LHCN-M2 (cell line): ENCODE results near the gene USP22. TPM values are rescaled to one million over a fixed set of nuclear protein-coding genes. Genes with fewer than 3 reads are reported as not detected.
"Not testable (repeated sequence)": the region's sequence is repeated elsewhere in the genome, so short reads cannot be mapped to it uniquely, and the experiment has no call there.

Source experiments
- DNase-seq: peaks from one replicate; pipeline ENCODE4 v3.0.0-alpha.2; 2012; ENCODE audit warnings: low read depth
- polyA plus RNA-seq: library from polyadenylated mRNA; unstranded; fragments of >200 nt; gene quantifications from one replicate; pipeline ENCODE4 v1.2.1, GENCODE V29; 2012; ENCODE audit warnings: missing spikeins
- total RNA-seq: library from RNA; depleted of rRNA; stranded (reverse); fragments of >200 nt; gene quantifications from 2 replicates; pipeline ENCODE4 v1.2.3, GENCODE V29; 2014; rRNA removed

USP22 gene
- 247 and 267 TPM in 2 replicates for total RNA-seq
- polyA plus RNA-seq, result 131 TPM

- DNase-seq, result no peak
These were observed at the start of gene USP22 for GRCh38 chr17:21042458-21043295. TSS of gene USP22 (minus strand) at chr17:21043011. CDS start at chr17:21042835, 176 bp downstream.

- no peak for DNase-seq
These were observed 48.2 kb upstream of the USP22 start for GRCh38 chr17:21090902-21091618.

GRCh38 chr17:21089933-21090901, 47.4 kb upstream of the USP22 start:
- DNase-seq, result no peak

GRCh38 chr17:21089145-21089544, 46.3 kb upstream of the USP22 start:
- DNase-seq, result peak; percentile 66

GRCh38 chr17:21085707-21086106, 42.9 kb upstream of the USP22 start:
- no peak for DNase-seq

GRCh38 chr17:21085280-21085679, 42.5 kb upstream of the USP22 start:
- not testable (repeated sequence) for DNase-seq

- DNase-seq, result no peak
These were observed 39.2 kb upstream of the USP22 start for GRCh38 chr17:21082001-21082436.

GRCh38 chr17:21079196-21079595, 36.4 kb upstream of the USP22 start:
- DNase-seq, result no peak

GRCh38 chr17:21078016-21078780, 35.4 kb upstream of the USP22 start:
- DNase-seq, result no peak

GRCh38 chr17:21077281-21077680, 34.5 kb upstream of the USP22 start:
- peak; percentile 24 for DNase-seq

- DNase-seq, result no peak
These were observed 33.4 kb upstream of the USP22 start for GRCh38 chr17:21076242-21076641.

GRCh38 chr17:21075739-21076085, 32.9 kb upstream of the USP22 start:
- DNase-seq, result no peak

GRCh38 chr17:21072745-21073197, 30.0 kb upstream of the USP22 start:
- DNase-seq, result no peak

GRCh38 chr17:21066394-21066793, 23.6 kb upstream of the USP22 start:
- peak; percentile 58 for DNase-seq

- DNase-seq, result no peak
These were observed 19.2 kb upstream of the USP22 start for GRCh38 chr17:21061971-21062526.

- DNase-seq, result no peak
These were observed 18.5 kb upstream of the USP22 start for GRCh38 chr17:21061158-21061835.

- DNase-seq, result no peak
These were observed 16.9 kb upstream of the USP22 start for GRCh38 chr17:21059761-21060160.

GRCh38 chr17:21058098-21058893, 15.5 kb upstream of the USP22 start:
- peak; percentile 73 for DNase-seq

GRCh38 chr17:21053056-21053455, 10.2 kb upstream of the USP22 start:
- not testable (repeated sequence) for DNase-seq
